ENCODE results near the gene FAM78A. TPM values are rescaled to one million over a fixed set of nuclear protein-coding genes. Genes with fewer than 3 reads are reported as not detected.

The FAM78A gene
- total RNA-seq, 4 donors from 2014 or later: 1.9 to 9.9 (median 5.5) TPM

GRCh38 chr9:131226226-131226625 is 50.1 kb downstream of the FAM78A start:
- no peak for DNase-seq (ENCODE audit: low spot score)
- no peak for ATAC-seq (ENCODE audit: low FRiP score)
- no peak for TF ChIP-seq CTCF (IDR thresholded peaks at IDR 0.05)

GRCh38 chr9:131222460-131222859 is 53.9 kb downstream of the FAM78A start:
- TF ChIP-seq CTCF (IDR thresholded peaks at IDR 0.05): no peak
- ATAC-seq (ENCODE audit: low FRiP score): no peak

GRCh38 chr9:131220485-131220884 is 55.8 kb downstream of the FAM78A start:
- no peak for TF ChIP-seq CTCF (IDR thresholded peaks at IDR 0.05)
- ATAC-seq (ENCODE audit: low FRiP score) (no peak), DNase-seq (ENCODE audit: low spot score) (no peak)

More at GRCh38 chr9:131222460-131222859, 53.9 kb downstream of the FAM78A start:
- no peak for DNase-seq (ENCODE audit: low spot score)

- ATAC-seq (ENCODE audit: low FRiP score) (no peak), DNase-seq (ENCODE audit: low spot score) (no peak)
- TF ChIP-seq CTCF (IDR thresholded peaks at IDR 0.05): no peak
These were observed 57.9 kb downstream of the FAM78A start for GRCh38 chr9:131218370-131218769.

- TF ChIP-seq CTCF (IDR thresholded peaks at IDR 0.05): no peak
These were observed 58.8 kb downstream of the FAM78A start for GRCh38 chr9:131217331-131218031.

GRCh38 chr9:131216806-131217205 is 59.5 kb downstream of the FAM78A start:
- no peak for TF ChIP-seq CTCF (IDR thresholded peaks at IDR 0.05)

More at GRCh38 chr9:131217331-131218031, 58.8 kb downstream of the FAM78A start:
- ATAC-seq (ENCODE audit: low FRiP score) (no peak), DNase-seq (ENCODE audit: low spot score) (no peak)

GRCh38 chr9:131214876-131215275 is 61.4 kb downstream of the FAM78A start:
- DNase-seq (ENCODE audit: low spot score): no peak
- no peak for TF ChIP-seq CTCF (IDR thresholded peaks at IDR 0.05)

More at GRCh38 chr9:131216806-131217205, 59.5 kb downstream of the FAM78A start:
- DNase-seq (ENCODE audit: low spot score) (no peak), ATAC-seq (ENCODE audit: low FRiP score) (no peak)

More at GRCh38 chr9:131214876-131215275, 61.4 kb downstream of the FAM78A start:
- ATAC-seq (ENCODE audit: low FRiP score): no peak

Measured in omental fat pad (tissue), 4 donors.